LNCAP (cell line): ENCODE data around the gene ZNF862.

Source experiments
- TF ChIP-seq, protein P1 (sequence below): fragments of 450-650 bp; IDR thresholded peaks from 2 replicates; pipeline ENCODE4 v1.5.1; 2017; ENCODE audit warnings: mild to moderate bottlenecking

Gene ZNF862

DNA sequence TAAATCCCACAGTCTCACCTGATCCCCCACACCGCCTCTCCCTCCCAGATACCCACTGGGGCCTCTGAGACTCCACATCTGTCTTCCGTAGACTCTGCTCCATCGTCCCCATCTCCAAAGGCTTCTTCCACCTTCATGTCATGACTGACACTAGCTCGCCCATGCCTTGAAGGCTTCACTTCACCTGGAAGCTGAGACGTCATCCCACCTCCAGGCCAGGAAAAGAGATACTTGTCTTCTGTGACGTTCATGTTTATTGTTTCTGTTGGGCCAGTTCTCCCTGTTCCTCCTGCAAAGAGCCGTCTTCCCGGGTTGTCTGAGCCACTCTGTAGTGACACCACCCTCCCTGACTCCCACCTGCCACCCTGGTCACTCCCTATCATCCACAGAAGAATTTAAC, 3.6 kb upstream of the ZNF862 start:
- TF ChIP-seq, protein P1, sequence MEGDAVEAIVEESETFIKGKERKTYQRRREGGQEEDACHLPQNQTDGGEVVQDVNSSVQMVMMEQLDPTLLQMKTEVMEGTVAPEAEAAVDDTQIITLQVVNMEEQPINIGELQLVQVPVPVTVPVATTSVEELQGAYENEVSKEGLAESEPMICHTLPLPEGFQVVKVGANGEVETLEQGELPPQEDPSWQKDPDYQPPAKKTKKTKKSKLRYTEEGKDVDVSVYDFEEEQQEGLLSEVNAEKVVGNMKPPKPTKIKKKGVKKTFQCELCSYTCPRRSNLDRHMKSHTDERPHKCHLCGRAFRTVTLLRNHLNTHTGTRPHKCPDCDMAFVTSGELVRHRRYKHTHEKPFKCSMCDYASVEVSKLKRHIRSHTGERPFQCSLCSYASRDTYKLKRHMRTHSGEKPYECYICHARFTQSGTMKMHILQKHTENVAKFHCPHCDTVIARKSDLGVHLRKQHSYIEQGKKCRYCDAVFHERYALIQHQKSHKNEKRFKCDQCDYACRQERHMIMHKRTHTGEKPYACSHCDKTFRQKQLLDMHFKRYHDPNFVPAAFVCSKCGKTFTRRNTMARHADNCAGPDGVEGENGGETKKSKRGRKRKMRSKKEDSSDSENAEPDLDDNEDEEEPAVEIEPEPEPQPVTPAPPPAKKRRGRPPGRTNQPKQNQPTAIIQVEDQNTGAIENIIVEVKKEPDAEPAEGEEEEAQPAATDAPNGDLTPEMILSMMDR = no peak

DNA sequence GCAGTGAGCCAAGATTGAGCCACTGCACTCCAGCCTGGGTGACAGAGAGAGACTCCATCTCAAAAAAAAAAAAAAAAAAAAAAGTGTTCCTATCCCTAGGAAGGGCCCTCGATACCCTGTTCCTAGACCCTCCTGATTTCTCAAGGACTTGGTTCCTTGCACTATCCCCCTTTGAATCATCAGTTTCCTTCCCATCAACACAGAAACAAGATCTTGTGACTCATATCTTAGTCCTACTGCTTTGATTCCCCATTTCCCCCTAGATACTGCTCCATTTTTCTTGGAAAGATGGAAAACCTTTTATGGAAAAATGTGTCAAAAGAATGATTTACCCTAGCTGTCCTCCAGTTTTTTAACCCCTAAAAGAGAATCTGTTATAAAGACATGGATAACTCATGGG, 1.7 kb upstream of the ZNF862 start:
- TF ChIP-seq, protein P1 = no peak

DNA sequence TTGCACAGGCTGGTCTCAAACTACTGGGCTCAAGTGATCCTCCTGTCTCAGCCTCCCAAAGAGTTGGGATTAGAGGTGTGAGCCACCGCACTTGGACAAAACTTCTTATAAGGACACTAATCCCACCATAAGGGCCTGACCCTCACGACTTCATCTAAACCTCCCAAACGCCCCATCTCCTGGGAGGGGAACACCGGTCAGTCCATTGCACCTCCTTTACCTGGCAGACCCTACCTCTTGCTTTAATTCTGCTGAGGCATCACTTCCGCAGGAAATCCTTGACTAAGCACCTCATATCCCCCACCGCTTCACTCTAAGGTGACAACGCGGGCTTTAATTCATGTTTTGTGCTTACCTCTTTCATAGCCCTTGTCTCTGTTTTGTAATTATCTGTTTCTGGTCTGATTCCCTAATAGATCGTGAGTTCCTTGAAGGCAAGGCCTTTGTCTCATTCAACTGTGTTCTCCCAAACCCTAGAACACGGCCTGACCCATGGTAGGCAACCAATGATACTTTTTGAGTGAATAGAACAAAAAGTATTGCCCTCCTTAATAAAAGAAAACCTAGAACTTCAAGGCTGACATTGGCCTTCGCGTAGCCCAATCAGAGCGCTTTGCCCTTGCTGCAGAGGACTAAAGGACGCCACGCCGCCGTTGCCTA, 481 bp upstream of the ZNF862 start:
- TF ChIP-seq, protein P1 = no peak

DNA sequence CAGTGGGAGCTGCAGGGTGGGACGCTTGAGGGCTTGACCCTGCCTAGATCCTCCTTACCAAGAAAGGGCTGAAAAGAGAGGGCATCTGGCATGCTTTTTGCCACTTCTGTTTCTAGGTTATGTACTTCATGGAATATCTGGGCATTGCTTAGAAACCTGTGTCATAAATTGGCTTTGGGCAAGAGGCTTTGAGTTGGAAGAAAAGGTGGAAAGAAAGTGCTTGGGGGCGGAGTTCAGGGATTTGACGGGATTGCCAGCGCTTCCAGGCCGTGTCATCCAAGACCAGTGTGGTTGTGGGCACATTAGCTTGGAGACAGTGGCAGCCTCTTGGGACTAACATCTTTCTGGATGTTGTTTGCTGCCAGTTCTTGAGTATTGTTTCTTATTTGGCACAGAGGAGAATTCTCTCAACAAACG, 825 bp downstream of the ZNF862 start:
- TF ChIP-seq, protein P1 = no peak

DNA sequence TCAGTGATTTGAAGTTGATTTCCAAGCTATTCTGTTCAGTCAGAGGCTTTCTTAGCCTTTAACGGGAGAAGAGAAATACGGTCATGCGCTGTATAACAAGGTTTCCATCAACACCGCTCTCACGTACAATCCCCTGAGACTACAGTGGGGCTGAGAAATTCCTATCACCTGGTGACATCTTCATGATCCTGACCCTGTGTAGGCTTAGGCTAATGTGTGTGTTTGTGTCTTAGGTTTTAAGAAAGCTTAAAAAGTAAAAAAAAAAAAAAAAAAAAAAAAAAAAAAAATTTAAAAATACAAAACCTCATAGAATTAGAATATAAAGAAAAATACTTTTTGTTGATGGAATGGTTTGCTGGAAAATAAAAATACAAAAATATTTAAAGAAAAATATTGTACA, 1.8 kb downstream of the ZNF862 start:
- TF ChIP-seq, protein P1 = no peak

DNA sequence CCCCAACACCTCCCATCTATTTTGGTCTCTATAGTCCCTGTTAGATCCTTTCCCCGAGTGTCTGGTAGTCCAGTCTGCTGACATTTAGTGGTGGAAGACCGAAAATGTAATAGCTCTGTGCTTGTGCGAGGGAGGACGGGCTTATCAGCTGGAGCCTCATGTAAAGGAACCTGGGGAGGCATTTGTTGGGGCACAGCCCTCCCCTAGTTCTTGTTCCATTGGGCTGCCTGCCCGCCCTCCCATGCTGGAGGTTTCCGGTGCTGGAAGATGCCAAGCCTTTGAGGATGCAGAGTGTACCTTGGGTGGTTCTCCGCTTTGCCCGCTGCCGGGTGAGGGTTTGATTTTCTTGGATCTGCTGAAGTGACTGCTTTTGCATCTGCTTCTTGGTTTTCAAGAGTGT, 5.4 kb downstream of the ZNF862 start:
- TF ChIP-seq, protein P1 = no peak

DNA sequence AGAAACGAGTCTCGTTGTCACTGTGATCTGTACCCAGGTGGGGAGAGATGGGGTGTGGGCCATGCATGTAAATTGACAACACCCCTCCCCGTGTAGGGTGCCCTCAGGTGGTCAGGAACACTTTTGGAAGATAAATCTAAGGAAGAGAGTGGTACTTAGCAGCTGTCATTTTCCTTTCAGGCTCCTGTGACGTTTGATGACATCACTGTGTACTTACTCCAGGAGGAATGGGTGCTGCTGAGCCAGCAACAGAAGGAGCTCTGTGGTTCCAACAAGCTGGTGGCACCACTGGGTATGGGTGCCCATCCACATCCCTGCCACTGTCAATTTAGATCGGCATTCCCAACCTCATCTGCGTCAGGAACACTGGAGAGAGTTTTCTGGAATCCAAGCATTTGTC, 6.3 kb downstream of the ZNF862 start:
- TF ChIP-seq, protein P1 = no peak
